ENCODE data around the gene ZNF516. TPM values are rescaled to one million over a fixed set of nuclear protein-coding genes. Genes with fewer than 3 reads are reported as not detected.

ZNF516 gene
- total RNA-seq, 1 donor: 16.3 TPM

GRCh38 chr18:76490670-76491472, 4.2 kb downstream of the ZNF516 start:
- Histone ChIP-seq H3K27me3 (ENCODE audit: insufficient read depth, low read length) (no peaks in the 10 kb centered on the region), H3K4me1 (ENCODE audit: insufficient read depth, low read length) (peaks cover 22% of the 10 kb centered on the region), H3K79me2 (ENCODE audit: insufficient read depth, low read length) (peaks cover 53% of the 10 kb centered on the region), H3K4me3 (ENCODE audit: insufficient read depth, low read length) (peak overlapping the region; percentile 87), H2AFZ (ENCODE audit: low read length) (peak overlapping the region; percentile 70), H3K36me3 (ENCODE audit: insufficient read depth, low read length) (no peaks in the 10 kb centered on the region), H3K9me3 (ENCODE audit: low read depth, low read length) (no peaks in the 10 kb centered on the region), H3K27ac (ENCODE audit: low read depth, low read length) (peak overlapping the region; percentile 43), H4K20me1 (ENCODE audit: insufficient read depth, low read length) (peaks cover 14% of the 10 kb centered on the region), H3K4me2 (ENCODE audit: insufficient read depth, low read length) (peak overlapping the region; percentile 94)
- peak; percentile 85 for DNase-seq (ENCODE audit: insufficient read length, low spot score, missing footprints)
- TF ChIP-seq CTCF (IDR thresholded peaks at IDR 0.05; ENCODE audit: extremely low read depth, low read depth, low read length): no peak

- Histone ChIP-seq H3K9me3 (ENCODE audit: low read depth, low read length) (no peaks in the 10 kb centered on the region), H3K27me3 (ENCODE audit: insufficient read depth, low read length) (no peaks in the 10 kb centered on the region), H4K20me1 (ENCODE audit: insufficient read depth, low read length) (peaks cover 14% of the 10 kb centered on the region), H3K4me2 (ENCODE audit: insufficient read depth, low read length) (peak overlapping the region; percentile 94), H3K36me3 (ENCODE audit: insufficient read depth, low read length) (no peaks in the 10 kb centered on the region), H3K79me2 (ENCODE audit: insufficient read depth, low read length) (peaks cover 60% of the 10 kb centered on the region), H3K4me3 (ENCODE audit: insufficient read depth, low read length) (peak overlapping the region; percentile 87), H3K4me1 (ENCODE audit: insufficient read depth, low read length) (peaks cover 22% of the 10 kb centered on the region), H2AFZ (ENCODE audit: low read length) (no peak overlapping the region), H3K27ac (ENCODE audit: low read depth, low read length) (no peak overlapping the region)
- DNase-seq (ENCODE audit: insufficient read length, low spot score, missing footprints): peak; percentile 38
- TF ChIP-seq CTCF (IDR thresholded peaks at IDR 0.05; ENCODE audit: extremely low read depth, low read depth, low read length): no peak
These were observed 5.0 kb downstream of the ZNF516 start for GRCh38 chr18:76490033-76490432.

GRCh38 chr18:76489081-76489480, 6.0 kb downstream of the ZNF516 start:
- Histone ChIP-seq H3K79me2 (ENCODE audit: insufficient read depth, low read length) (peaks cover 69% of the 10 kb centered on the region), H3K4me1 (ENCODE audit: insufficient read depth, low read length) (peaks cover 22% of the 10 kb centered on the region), H3K36me3 (ENCODE audit: insufficient read depth, low read length) (no peaks in the 10 kb centered on the region), H3K27me3 (ENCODE audit: insufficient read depth, low read length) (no peaks in the 10 kb centered on the region), H3K4me3 (ENCODE audit: insufficient read depth, low read length) (no peak overlapping the region), H3K4me2 (ENCODE audit: insufficient read depth, low read length) (peak overlapping the region; percentile 10), H3K9me3 (ENCODE audit: low read depth, low read length) (no peaks in the 10 kb centered on the region), H2AFZ (ENCODE audit: low read length) (no peak overlapping the region), H3K27ac (ENCODE audit: low read depth, low read length) (no peak overlapping the region), H4K20me1 (ENCODE audit: insufficient read depth, low read length) (peaks cover 18% of the 10 kb centered on the region)
- TF ChIP-seq CTCF (IDR thresholded peaks at IDR 0.05; ENCODE audit: extremely low read depth, low read depth, low read length): no peak
- DNase-seq (ENCODE audit: insufficient read length, low spot score, missing footprints): peak; percentile 27

GRCh38 chr18:76488190-76488589, 6.9 kb downstream of the ZNF516 start:
- no peak for TF ChIP-seq CTCF (IDR thresholded peaks at IDR 0.05; ENCODE audit: extremely low read depth, low read depth, low read length)
- H3K79me2 ChIP-seq (ENCODE audit: insufficient read depth, low read length): peaks cover 78% of the 10 kb centered on the region
- no peak overlapping the region for H2AFZ ChIP-seq (ENCODE audit: low read length)
- H3K4me2 ChIP-seq (ENCODE audit: insufficient read depth, low read length): peak overlapping the region; percentile 10
- peaks cover 14% of the 10 kb centered on the region for H3K4me1 ChIP-seq (ENCODE audit: insufficient read depth, low read length)
- H3K9me3 ChIP-seq (ENCODE audit: low read depth, low read length): no peaks in the 10 kb centered on the region
- no peak overlapping the region for H3K4me3 ChIP-seq (ENCODE audit: insufficient read depth, low read length)
- no peak overlapping the region for H3K27ac ChIP-seq (ENCODE audit: low read depth, low read length)
- H3K36me3 ChIP-seq (ENCODE audit: insufficient read depth, low read length): no peaks in the 10 kb centered on the region
- H3K27me3 ChIP-seq (ENCODE audit: insufficient read depth, low read length): no peaks in the 10 kb centered on the region
- peaks cover 22% of the 10 kb centered on the region for H4K20me1 ChIP-seq (ENCODE audit: insufficient read depth, low read length)
- DNase-seq (ENCODE audit: insufficient read length, low spot score, missing footprints): peak; percentile 83
